HG03439 (cell line): Measurements from ENCODE around the gene FARS2.

Experiments used
- ATAC-seq: cut with Tn5 transposase; IDR thresholded peaks from one replicate; pipeline ENCODE4 v1.9.1; 2021; ENCODE audit warnings: mild to moderate bottlenecking, moderate library complexity; ENCODE audit not compliant: unreplicated experiment

The FARS2 gene

DNA sequence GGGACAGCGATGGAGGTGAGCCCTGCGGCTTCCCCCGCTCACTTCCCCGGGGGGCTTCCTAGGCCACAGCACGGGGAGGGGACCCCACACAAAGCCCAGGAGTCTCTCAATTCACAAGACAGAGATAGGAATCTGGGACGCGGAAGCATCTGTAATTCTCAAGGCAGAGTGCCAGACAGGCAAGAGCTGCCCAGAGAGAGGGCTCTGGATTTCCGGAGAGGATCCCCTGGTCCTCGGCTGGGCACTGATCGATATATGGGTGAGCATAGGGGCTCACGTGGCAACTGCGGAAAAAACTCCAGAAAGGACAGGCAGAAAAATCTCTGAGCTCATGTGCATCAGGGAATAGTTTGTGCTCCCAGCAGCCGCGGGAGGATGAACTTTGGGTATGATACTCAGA is 449.2 kb downstream of the FARS2 start:
- ATAC-seq = no peak

- ATAC-seq = no peak
Measured at GRCh38 chr6:5710936-5711335, 449.6 kb downstream of the FARS2 start.

DNA sequence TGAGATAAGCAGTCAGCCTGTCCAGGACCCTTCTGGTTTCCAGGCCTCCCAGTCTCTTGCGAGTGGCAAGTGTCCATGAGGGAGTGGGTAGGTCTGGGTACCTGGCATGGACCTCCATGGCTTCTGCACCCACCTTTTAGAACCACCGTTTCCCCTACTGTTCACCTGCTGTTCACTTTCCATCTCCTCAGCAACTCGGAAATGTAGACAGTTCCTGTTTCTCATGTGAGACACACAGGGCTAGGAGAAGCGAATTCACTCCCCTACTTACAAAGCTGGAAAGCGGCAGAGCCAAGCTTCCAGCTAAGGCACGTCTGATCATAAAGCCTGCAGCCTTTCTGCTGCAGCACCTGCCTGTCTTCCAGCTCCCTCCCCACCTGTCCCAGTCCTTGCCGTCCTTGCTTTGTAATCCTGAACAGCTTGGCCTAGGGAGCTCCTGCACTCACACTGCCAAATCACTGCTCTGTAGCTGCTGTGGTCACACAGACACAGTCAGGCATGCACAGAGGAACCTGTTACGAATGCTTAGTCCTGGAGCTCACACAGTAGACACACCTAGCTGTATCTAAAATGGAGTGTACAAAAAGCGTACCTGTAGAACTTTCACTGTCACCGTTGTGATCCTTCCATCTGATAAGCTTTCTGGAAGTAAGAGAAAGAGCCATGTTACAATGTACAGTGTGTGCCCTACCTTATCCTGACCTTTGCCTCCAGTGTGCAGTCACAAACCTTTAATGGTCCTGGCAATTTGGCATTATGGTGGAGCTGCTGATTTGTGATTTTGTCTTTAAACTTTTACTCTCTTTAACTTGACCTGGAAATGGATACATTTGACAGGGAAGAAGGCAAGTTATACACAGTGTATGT is 451.3 kb downstream of the FARS2 start:
- ATAC-seq = no peak

GRCh38 chr6:5713519-5713918 is 452.2 kb downstream of the FARS2 start:
- ATAC-seq = no peak

- no peak for ATAC-seq
Measured at GRCh38 chr6:5718231-5718947, 457.1 kb downstream of the FARS2 start.

DNA sequence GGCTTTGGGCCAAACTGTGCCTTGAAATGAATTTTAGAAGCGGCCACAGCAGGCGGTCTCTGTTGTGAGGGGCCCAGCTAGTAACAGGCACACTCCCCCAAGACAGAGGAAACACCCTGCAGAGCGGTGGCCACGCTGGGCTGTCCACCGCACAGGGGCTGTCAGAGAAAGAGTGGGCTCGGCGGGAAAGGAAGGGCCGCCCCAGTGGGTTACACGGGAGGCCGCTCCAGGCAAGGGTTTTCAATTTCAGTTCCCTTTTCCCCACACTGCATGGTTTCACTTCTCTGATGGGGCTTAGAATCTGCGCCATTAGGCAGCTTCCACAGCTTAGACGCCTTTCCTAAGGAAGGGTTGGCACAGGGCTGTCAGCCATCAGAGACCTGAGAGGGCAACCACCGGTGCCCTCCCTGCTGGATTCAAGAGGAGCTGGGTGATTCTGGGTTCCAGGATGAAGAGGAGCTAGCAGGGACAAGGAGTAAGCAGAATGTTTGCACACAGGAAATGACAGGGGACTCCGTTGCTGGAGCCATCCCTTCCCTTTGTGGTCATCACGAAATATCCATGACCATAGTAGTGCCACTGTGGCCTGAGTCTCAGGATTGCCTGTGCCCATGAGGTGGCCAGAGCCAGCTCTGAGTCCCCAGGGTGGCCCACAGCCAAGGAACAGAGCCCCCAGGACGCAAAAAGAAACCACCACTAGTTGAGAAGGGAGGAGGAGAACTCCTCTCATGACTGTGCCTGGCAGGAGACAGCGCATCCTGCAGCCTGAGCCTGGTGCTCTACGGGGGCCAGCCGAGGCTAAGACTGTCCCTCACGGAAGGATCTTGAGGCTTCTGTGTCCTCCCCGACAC is 462.8 kb downstream of the FARS2 start:
- ATAC-seq = peak; percentile 93

- no peak for ATAC-seq
Measured at GRCh38 chr6:5724911-5725310, 463.6 kb downstream of the FARS2 start.

DNA sequence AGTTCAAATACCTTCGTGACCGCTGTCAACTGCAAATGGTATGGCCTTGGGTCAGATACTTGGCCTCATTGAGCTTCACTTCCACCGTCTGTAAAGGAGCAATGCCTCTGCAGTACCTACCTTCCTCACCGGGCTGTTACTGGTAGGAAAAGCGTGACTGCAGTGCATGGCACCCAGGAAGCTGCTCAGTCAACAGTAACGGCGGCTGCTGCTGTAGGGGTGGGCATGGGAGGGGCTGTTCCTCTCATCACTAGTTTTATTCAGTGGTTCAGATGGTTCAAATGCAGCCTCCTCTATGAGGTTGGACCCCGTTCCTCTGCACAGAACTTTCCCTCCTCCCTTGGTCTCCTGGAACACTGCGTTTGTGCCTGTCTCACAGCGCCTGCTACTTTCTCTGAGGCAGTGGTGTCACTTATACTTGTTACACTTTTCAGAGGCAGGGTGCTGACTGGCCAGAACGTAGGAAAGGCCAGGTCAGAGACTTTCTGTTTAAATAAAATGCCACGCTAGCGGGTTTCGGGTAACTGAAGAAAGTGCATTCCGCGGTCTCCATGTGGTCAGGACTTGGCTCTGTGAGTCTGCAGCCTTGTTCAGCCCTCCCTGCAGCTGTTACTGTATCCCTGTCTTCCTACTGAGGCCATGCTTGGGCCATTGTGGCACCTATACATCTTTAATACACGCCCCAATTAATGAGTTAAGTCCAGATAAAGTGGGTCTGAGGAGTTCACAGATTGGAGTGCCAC is 465.8 kb downstream of the FARS2 start:
- no peak for ATAC-seq

GRCh38 chr6:5728351-5729079 is 467.2 kb downstream of the FARS2 start:
- ATAC-seq = no peak

- no peak for ATAC-seq
Measured at GRCh38 chr6:5729080-5729434, 467.7 kb downstream of the FARS2 start.

DNA sequence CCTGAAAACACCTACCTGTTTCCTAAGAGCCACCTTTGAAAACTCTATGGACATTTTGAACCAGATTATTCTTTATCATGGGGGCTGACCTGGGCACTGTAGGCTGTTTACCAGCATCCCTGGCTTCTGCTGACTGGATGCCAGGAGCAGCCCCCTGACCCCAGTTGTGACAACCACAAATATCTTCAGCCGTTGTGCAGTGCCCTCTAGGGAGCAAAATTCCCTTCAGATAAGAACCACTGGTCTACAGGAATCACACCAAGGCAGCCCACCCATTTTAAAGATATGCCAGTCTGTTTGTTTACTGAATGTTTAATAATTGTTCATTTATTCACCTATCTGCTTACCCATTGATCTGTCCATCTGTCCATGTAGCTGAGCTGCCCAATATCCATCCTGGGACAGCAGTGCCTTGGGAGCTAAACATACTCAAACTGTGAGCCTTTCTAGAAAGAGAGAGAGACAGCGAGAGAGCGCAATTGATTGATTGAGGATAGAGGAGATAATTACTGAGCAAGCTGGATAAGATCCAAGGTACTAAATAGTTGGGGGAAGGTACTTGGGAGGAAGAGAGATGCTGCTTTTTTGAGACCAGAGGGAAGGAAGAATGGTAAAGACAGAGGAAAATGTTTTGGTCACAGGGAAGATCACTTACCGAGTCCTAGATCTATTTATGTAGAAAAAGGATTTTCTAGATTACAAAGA is 468.7 kb downstream of the FARS2 start:
- no peak for ATAC-seq

- ATAC-seq = no peak
Measured at GRCh38 chr6:5730585-5731263, 469.4 kb downstream of the FARS2 start.

DNA sequence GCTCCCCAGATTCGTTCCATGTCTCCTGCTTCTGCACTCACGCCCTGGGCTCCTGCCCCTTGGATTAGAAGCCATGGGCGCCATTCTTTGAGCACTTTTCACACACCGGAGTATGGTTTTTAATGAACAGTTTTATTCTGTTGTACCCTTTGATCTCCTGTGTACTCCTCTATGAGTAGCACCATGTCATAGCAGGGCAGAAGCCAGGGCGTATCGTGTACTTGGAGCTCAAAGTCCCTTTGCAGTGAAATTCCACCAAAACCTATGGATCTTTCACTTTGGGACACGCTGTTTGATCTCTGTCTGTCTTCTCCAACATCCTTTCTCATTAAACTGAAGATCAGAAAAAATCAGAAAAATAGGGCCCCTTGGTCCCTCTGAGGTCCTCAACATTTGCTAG is 470.1 kb downstream of the FARS2 start:
- ATAC-seq = no peak

DNA sequence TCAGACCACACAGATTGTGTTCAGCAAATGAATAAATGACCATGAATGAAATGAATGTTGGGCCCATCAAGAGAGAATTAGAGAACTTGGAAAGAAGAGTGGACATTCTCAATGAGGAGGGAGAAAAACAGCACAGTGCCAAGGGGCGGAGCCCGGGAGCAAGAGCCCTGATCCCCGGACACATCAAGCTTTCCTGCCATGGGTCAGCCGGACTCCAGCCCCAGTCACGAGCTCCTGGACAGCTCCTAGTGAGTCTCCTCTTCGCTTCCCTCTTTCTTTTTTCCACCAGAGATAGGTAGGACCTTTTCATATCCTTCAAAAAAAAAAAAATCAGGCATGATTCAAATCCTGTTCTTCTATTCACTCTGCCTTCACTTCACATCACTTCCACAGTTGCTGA is 471.2 kb downstream of the FARS2 start:
- no peak for ATAC-seq

GRCh38 chr6:5736016-5736738 is 474.9 kb downstream of the FARS2 start:
- no peak for ATAC-seq

DNA sequence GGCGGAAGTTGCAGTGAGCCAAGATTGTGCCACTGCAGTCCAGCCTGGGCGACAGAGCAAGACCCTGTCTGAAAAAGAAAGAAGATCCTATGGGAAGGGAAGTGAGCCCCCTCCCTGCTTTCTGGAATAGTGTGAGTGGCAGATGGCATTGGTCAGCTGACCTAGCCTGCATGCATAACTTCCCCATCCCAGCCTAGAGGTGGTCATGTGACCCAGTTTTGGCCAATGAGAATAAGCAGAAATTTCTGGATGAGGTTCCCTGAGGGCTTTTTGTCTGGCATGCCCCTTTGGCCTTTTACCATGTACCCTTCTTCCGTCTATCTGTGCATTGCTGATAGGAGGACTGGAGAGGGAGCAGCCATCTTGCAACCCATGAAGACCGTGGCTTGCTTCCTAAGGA is 476.1 kb downstream of the FARS2 start:
- ATAC-seq = no peak

DNA sequence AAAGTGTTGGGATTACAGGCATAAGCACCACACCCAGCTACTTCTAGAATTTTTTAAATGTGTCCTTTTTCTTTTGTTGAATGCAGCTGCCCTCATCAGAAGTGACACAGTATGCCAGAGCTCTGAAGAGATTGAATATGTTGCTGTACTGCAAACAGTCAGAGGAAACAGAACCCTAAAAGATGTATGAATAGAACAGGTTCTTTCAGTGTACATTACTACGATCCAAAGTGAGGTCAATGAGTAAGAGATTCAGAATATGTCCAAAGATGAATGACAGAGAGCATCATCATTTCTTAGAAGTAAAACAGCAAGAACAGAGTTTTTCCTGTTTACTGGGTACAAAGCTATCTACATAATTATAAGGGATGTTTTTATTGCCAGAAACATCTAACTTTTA is 476.9 kb downstream of the FARS2 start:
- no peak for ATAC-seq

- no peak for ATAC-seq
Measured at GRCh38 chr6:5744497-5744896, 483.2 kb downstream of the FARS2 start.
